ENCODE results near the gene SPATA3.

The SPATA3 gene

DNA sequence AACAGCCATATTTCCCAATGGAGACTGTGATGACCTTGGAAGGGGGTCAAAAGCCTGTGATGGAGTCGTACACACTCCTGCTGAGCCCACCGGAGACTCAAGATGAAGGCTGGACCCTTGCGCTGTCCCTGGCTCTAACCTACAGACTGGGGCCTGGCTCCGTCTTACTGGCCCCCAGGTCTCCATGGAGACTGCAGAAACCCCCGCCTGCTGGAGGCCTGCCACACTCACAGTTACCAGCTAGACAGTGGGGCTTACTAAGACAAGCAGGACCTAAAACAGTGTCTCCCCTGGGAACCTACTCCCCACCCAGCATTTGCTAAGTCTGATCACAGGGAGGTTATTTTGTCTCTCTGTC is 51.0 kb downstream of the SPATA3 start:
- no peaks in the 10 kb centered on the region for H3K79me2 ChIP-seq (ENCODE audit: low read length)
- TF ChIP-seq, protein P1, sequence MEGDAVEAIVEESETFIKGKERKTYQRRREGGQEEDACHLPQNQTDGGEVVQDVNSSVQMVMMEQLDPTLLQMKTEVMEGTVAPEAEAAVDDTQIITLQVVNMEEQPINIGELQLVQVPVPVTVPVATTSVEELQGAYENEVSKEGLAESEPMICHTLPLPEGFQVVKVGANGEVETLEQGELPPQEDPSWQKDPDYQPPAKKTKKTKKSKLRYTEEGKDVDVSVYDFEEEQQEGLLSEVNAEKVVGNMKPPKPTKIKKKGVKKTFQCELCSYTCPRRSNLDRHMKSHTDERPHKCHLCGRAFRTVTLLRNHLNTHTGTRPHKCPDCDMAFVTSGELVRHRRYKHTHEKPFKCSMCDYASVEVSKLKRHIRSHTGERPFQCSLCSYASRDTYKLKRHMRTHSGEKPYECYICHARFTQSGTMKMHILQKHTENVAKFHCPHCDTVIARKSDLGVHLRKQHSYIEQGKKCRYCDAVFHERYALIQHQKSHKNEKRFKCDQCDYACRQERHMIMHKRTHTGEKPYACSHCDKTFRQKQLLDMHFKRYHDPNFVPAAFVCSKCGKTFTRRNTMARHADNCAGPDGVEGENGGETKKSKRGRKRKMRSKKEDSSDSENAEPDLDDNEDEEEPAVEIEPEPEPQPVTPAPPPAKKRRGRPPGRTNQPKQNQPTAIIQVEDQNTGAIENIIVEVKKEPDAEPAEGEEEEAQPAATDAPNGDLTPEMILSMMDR (IDR thresholded peaks at IDR 0.05; ENCODE audit: low read length): no peak
- TF ChIP-seq EZH2phosphoT487 (IDR thresholded peaks at IDR 0.05; ENCODE audit: low read length): no peak
- no peak for TF ChIP-seq EZH2 (optimal IDR thresholded peaks at IDR 0.05; ENCODE audit: low read depth, low read length)
- H3K27me3 ChIP-seq (replicated peaks; ENCODE audit: insufficient read depth, low read length): peaks cover 12% of the 10 kb centered on the region
- no peak overlapping the region for H3K9ac ChIP-seq (ENCODE audit: low read length)
- no peak overlapping the region for H3K4me2 ChIP-seq (ENCODE audit: low read depth, low read length)
- DNase-seq: no peak
- H3K4me1 ChIP-seq (ENCODE audit: low read length): no peaks in the 10 kb centered on the region
- H3K4me3 ChIP-seq (ENCODE audit: low read length): no peak overlapping the region
- H2AFZ ChIP-seq (ENCODE audit: low read length): no peak overlapping the region
- H3K36me3 ChIP-seq (replicated peaks; ENCODE audit: insufficient read depth, low read length): no peaks in the 10 kb centered on the region
- no peak overlapping the region for H3K27ac ChIP-seq (ENCODE audit: low read length)
- no peaks in the 10 kb centered on the region for H3K9me2 ChIP-seq (replicated peaks; ENCODE audit: insufficient read depth, low read length)
- H3K9me3 ChIP-seq (replicated peaks; ENCODE audit: insufficient read depth, low read length): no peaks in the 10 kb centered on the region
- H4K20me1 ChIP-seq (ENCODE audit: insufficient read depth, low read length): no peaks in the 10 kb centered on the region
- no peaks in the 10 kb centered on the region for H3F3A ChIP-seq (ENCODE audit: insufficient read depth, low read length)

DNA sequence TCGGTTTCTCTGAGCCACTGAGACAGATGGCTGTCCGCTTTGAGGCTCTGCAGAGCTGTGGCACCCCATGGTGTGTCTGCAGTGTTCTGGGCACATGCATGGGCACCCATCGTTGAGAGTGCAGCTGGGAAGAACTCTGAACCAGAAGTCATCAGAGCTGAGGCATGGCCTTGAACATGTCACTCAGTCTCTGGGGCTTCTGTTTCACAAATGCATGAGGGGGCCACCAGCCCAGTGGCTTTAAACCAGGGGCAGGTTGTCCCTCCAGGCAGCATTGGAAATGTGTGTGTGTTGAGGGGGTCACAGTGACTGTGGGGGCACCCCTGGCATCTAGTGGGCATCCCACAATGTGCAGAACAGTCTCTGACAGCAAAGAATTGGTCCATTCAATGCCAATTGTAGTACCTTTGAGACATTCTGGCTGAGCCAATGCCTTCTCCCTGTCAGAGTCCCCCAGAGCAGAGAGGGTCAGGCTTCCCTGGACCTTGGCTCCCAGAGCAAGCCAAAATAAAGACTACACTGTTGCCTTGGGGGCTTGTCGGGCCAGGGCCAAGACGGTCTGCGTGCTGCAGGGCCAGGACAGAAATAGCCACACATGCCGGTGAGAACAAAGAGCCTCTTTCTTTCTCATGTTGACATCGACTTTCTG is 51.5 kb downstream of the SPATA3 start:
- H3K4me2 ChIP-seq (ENCODE audit: low read depth, low read length): no peak overlapping the region
- no peaks in the 10 kb centered on the region for H4K20me1 ChIP-seq (ENCODE audit: insufficient read depth, low read length)
- H3K36me3 ChIP-seq (replicated peaks; ENCODE audit: insufficient read depth, low read length): no peaks in the 10 kb centered on the region
- DNase-seq: no peak
- H3K4me3 ChIP-seq (ENCODE audit: low read length): no peak overlapping the region
- no peaks in the 10 kb centered on the region for H3K79me2 ChIP-seq (ENCODE audit: low read length)
- H3K4me1 ChIP-seq (ENCODE audit: low read length): peaks cover 4% of the 10 kb centered on the region; the same call in 1 of the 2 replicates
- H3K27me3 ChIP-seq (replicated peaks; ENCODE audit: insufficient read depth, low read length): peaks cover 12% of the 10 kb centered on the region
- no peak overlapping the region for H3K9ac ChIP-seq (ENCODE audit: low read length)
- no peak overlapping the region for H3K27ac ChIP-seq (ENCODE audit: low read length)
- no peak overlapping the region for H2AFZ ChIP-seq (ENCODE audit: low read length)
- no peaks in the 10 kb centered on the region for H3K9me3 ChIP-seq (replicated peaks; ENCODE audit: insufficient read depth, low read length)
- no peaks in the 10 kb centered on the region for H3K9me2 ChIP-seq (replicated peaks; ENCODE audit: insufficient read depth, low read length)
- TF ChIP-seq EZH2phosphoT487 (IDR thresholded peaks at IDR 0.05; ENCODE audit: low read length) (no peak), EZH2 (optimal IDR thresholded peaks at IDR 0.05; ENCODE audit: low read depth, low read length) (no peak)
- TF ChIP-seq, protein P1 (IDR thresholded peaks at IDR 0.05; ENCODE audit: low read length): no peak
- H3F3A ChIP-seq (ENCODE audit: insufficient read depth, low read length): no peaks in the 10 kb centered on the region

DNA sequence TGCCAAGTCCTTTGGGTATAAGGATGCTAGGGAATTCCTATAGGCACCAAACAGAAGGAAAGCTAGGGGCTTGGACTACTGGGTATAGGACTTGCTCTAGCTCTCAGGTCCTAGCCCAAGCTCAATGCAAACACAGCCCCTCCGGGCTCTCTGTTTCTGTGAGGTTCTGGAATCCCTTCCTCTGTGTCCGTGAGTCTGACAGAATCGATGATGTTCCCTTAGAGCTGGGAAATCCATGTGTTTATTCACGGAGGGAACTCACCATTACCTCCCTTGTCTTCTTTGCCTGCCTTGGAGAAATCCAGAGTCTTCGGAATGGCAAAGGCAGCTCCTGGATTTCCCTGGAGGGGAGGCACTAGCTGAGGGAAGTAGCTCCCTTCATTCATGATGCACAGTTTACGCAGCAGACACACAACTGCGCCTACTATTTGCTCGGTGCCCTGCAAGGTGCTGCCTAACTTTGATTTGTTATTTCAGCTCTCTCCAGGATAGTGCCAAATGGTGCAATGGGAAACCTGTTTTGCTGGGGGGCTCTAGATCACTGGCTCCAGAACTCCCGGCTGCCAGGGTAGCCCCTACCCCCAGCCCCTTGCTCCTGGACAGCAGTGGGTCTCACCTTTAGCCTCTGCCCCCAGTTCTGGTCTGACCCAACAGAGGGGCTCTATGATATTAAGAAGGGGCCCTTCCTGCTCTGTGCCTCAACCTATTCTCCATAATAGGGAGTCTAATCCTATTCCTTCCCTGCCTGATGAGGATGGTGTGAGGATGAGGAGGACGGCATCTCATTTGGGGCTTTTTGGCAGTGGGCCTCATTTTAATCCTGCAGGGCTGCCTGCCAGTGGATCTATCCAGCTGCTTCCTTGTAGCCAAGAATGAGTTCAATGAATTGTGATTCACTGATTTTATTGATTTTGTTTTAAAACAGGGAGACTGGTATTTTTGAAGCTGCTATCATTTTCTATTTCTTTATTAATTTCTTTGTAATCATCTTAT is 52.3 kb downstream of the SPATA3 start:
- Histone ChIP-seq H3K36me3 (replicated peaks; ENCODE audit: insufficient read depth, low read length) (no peaks in the 10 kb centered on the region), H3K4me3 (ENCODE audit: low read length) (no peak overlapping the region), H3K27me3 (replicated peaks; ENCODE audit: insufficient read depth, low read length) (peaks cover 12% of the 10 kb centered on the region), H2AFZ (ENCODE audit: low read length) (no peak overlapping the region), H3K79me2 (ENCODE audit: low read length) (no peaks in the 10 kb centered on the region), H3K9me2 (replicated peaks; ENCODE audit: insufficient read depth, low read length) (no peaks in the 10 kb centered on the region), H3K4me1 (ENCODE audit: low read length) (peaks cover 5% of the 10 kb centered on the region; the same call in 1 of the 2 replicates), H3K9ac (ENCODE audit: low read length) (no peak overlapping the region), H3K27ac (ENCODE audit: low read length) (no peak overlapping the region), H4K20me1 (ENCODE audit: insufficient read depth, low read length) (no peaks in the 10 kb centered on the region), H3F3A (ENCODE audit: insufficient read depth, low read length) (no peaks in the 10 kb centered on the region), H3K9me3 (replicated peaks; ENCODE audit: insufficient read depth, low read length) (no peaks in the 10 kb centered on the region), H3K4me2 (ENCODE audit: low read depth, low read length) (no peak overlapping the region)
- TF ChIP-seq, protein P1 (IDR thresholded peaks at IDR 0.05; ENCODE audit: low read length): no peak
- TF ChIP-seq EZH2phosphoT487 (IDR thresholded peaks at IDR 0.05; ENCODE audit: low read length) (no peak), EZH2 (optimal IDR thresholded peaks at IDR 0.05; ENCODE audit: low read depth, low read length) (no peak)
- no peak for DNase-seq
